ENCODE results near the gene TLE4. TPM values are rescaled to one million over a fixed set of nuclear protein-coding genes. Genes with fewer than 3 reads are reported as not detected.
"Not testable (repeated sequence)": the region's sequence is repeated elsewhere in the genome, so short reads cannot be mapped to it uniquely, and the experiment has no call there.

The TLE4 gene
- total RNA-seq, result 10 to 100 TPM; 50.9 to 73.6 TPM

DNA sequence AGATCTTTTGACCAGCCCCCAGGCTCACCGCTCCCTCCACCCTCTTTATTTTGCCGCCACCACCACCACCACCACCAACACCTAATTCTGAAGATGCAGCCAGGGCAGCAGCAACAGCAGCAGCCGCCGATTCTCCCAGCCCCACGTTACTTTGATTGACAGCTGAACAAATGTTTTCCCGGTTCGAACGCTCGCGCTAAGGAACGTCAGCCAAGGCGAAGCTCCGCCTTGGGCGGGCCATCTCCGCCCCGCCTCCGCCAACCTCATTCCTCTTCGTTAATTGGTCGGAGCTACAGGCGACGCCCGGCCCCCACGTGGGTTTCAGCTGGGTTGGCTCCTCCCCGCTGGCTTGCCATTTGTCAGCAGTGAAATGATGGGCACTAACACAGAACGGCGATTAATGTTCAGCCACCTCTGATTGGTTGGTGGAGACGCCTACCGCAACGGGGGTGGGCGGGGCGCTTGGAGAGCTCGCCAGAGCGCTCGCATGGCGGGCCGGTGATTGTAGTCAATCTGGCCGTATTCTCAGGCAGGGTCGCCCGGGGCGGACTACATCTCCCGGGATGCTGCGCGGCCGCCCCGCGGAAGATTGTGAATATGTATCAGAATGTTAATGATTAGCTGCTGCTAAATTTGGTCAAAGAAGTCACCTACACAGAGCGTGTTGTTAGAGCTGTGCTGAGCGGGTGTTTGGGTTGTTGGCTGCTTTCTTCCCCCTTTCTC, at the start of gene TLE4:
Gene TLE4, plus strand, starts transcription at position 657 of the 723 bp plus-strand sequence. CDS start 826 bp downstream, outside the sequence.
- ATAC-seq (peak; percentile 94 to 95), DNase-seq (ENCODE audit: low spot score) (peak; percentile 100)
- Mint-ChIP-seq H3K4me1 (ENCODE audit: low read depth in 2 of 2) (peaks cover 29 to 35% of the 10 kb centered on the region in 2 donors), H3K36me3 (no peaks in the 10 kb centered on the region), H3K27me3 (peaks cover 0 to under 1% of the 10 kb centered on the region in 2 donors), H3K27ac (no peak within 1 kb of the TSS), H3K9me3 (no peaks in the 10 kb centered on the region), H3K4me3 (no peak within 1 kb of the TSS)

DNA sequence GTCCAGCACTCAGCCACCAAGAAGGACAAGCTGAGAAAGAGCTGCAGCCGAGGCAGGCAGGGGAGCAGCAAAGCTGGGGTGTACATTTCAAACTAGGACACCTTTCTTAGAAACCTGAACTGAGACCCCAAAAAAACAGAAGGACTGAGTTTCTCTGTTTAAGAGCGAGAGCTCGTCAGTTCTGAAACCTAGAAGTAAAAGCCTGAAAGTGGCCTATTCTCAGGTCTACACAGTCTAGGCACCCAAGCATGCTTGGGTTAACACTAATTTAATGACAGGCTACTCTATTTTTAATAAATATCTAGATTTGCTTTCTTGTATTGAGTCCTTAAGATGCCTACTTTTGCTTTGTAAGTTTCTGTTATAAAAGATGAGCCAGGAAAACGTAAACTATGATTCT, 49.0 kb upstream of the TLE4 start:
- Mint-ChIP-seq H3K4me3 (no peak overlapping the region), H3K9me3 (no peaks in the 10 kb centered on the region), H3K27ac (no peak overlapping the region), H3K27me3 (peaks cover 7 to 22% of the 10 kb centered on the region in 2 donors), H3K36me3 (no peaks in the 10 kb centered on the region), H3K4me1 (ENCODE audit: low read depth in 2 of 2) (no peaks in the 10 kb centered on the region)
- DNase-seq (ENCODE audit: low spot score), result no peak
- ATAC-seq, result no peak

DNA sequence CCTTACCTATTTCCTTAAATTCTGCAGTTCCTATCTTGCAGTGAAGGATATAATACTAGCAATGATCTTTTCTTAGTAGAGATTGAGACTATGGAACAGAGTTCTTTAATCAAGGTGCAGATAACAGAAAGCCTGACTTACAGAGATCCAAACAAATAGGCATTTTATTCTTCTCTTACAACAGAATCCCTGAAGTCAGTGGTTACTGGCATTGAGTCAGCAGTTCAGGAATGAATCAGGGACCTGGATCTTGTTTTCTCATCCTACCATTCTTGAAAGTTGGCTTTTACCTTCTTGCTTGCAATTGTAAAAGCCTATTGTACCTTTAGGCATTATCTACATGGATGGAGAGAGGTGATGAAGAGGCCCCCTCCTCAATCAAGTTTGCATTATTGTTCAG, 47.5 kb upstream of the TLE4 start:
- no peak overlapping the region for H3K27ac Mint-ChIP-seq
- H3K4me3 Mint-ChIP-seq, result no peak overlapping the region
- DNase-seq (ENCODE audit: low spot score) (no peak), ATAC-seq (no peak)
- peaks cover 5 to 7% of the 10 kb centered on the region in 2 donors for H3K27me3 Mint-ChIP-seq
- no peaks in the 10 kb centered on the region for H3K4me1 Mint-ChIP-seq (ENCODE audit: low read depth in 2 of 2)
- H3K36me3 Mint-ChIP-seq, result no peaks in the 10 kb centered on the region
- no peaks in the 10 kb centered on the region for H3K9me3 Mint-ChIP-seq

DNA sequence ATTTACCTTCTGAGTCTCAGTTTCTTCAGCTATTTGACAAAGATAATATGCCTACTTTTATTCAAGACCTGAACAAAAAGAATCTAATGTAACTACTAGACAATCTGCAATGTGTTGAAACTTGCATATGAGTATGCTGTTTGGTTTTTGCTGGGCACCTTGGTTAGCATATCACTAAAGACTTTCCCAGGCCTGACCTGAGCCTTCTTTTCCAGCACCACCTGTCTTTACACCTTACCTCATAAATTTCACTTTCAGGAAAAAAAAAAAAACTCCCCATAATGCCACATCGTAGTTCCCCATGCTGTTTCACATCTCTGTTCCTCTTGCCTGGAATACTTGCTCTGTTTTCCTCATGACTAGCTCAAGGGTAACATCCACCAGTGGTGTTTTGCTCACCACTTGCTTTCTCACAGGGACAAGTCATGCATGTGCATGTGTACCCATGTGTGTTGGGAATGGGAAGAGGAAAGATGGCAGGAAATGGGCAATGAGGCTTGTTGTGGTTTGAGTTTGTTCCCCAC, 45.6 kb upstream of the TLE4 start:
- Mint-ChIP-seq H3K9me3 (no peaks in the 10 kb centered on the region), H3K27me3 (peaks cover 5 to 7% of the 10 kb centered on the region in 2 donors), H3K4me3 (no peak overlapping the region), H3K36me3 (no peaks in the 10 kb centered on the region), H3K4me1 (ENCODE audit: low read depth in 2 of 2) (no peaks in the 10 kb centered on the region), H3K27ac (no peak overlapping the region)
- ATAC-seq, result no peak
- DNase-seq (ENCODE audit: low spot score), result no peak

DNA sequence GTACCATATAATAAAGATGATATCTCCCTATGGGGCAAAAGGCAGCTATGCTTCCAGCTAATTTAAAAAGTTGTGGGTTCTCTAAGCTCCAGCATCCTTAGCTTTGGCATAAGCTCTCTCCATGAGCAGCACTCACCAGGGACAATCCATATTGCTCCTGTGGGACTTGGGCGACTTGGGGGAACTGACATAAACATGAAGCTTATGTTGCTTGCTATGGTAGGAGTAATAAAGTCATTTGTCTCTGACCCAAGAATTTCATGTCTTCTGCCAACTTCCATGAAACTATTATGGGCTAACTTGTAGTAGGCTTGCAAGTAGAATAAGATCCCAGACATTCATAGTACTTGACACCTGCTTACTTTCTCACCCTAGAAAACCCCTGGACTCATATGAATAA, 36.2 kb upstream of the TLE4 start:
- no peaks in the 10 kb centered on the region for H3K36me3 Mint-ChIP-seq
- H3K9me3 Mint-ChIP-seq, result no peaks in the 10 kb centered on the region
- no peaks in the 10 kb centered on the region for H3K4me1 Mint-ChIP-seq (ENCODE audit: low read depth in 2 of 2)
- no peak overlapping the region for H3K4me3 Mint-ChIP-seq
- peaks cover 2 to 8% of the 10 kb centered on the region in 2 donors for H3K27me3 Mint-ChIP-seq
- no peak for ATAC-seq
- H3K27ac Mint-ChIP-seq, result no peak overlapping the region
- DNase-seq (ENCODE audit: low spot score), result no peak

DNA sequence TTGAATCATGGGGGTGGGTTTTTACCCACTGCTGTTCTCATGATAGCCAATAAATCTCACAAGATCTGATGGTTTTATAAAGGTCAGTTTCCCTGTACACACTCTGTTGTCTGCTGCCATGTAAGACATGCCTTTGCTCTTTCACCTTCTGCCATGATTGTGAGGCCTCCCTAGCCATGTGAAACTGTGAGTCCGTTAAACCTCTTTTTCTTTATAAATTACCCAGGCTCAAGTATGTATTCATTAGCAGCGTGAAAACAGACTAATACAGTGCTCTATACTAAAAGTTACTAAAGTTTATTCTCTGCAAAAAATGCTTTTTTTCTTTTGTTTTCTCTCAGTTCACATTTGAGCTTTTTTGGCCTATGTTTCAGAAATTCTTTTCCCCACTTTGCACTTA, 33.9 kb upstream of the TLE4 start:
- Mint-ChIP-seq H3K36me3 (no peaks in the 10 kb centered on the region), H3K27me3 (peaks cover 2 to 8% of the 10 kb centered on the region in 2 donors)

DNA sequence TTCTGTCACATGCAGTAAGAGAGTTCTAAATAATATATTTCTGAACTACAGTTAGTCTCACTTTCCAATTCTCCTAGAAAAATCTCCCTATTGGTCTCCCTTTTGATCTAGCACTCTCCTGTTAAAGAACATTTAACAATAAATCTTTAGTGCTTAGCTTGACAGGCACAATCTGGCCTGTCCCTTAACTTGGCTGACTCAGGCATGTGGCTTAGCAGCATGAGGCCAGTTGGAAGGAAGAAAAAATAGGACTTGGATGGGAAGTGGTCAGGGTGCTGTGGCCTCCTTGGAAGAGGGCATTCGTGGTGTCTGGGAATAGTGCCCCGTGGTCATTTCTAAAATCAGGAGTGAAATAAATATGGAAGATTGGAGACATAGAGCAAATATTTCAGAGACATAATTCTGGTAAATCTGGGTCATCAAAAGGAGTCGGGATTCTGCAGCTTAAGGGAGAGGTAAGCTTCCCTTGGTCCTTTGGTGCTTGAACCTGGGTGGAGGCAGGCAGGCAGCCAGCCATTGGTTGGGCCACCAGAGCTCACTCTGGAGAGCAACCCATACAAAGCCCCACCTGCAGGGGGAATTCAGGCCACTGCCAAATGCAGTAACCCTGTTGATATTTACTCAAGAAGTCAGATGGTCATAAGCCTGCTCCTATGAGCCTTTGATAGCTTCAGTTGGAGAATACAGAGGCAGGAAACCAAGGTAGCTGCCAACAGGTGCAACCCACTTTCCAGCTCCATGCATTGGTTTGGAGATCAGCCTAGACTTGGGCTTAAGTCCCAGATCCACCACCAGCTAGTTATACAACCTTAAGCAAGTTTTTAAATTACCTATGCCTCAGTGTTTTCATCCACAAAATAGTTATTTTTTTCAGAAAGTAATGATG, 28.8 kb upstream of the TLE4 start:
- H3K27me3 Mint-ChIP-seq, result peaks cover 7 to 16% of the 10 kb centered on the region in 2 donors
- H3K4me3 Mint-ChIP-seq, result no peak overlapping the region
- ATAC-seq (no peak), DNase-seq (ENCODE audit: low spot score) (no peak)
- no peaks in the 10 kb centered on the region for H3K4me1 Mint-ChIP-seq (ENCODE audit: low read depth in 2 of 2)
- no peaks in the 10 kb centered on the region for H3K9me3 Mint-ChIP-seq
- no peak overlapping the region for H3K27ac Mint-ChIP-seq
- peaks cover 10% of the 10 kb centered on the region for H3K36me3 Mint-ChIP-seq

More for the DNA sequence above, 33.9 kb upstream of the TLE4 start:
- H3K4me1 Mint-ChIP-seq (ENCODE audit: low read depth in 2 of 2), result no peaks in the 10 kb centered on the region
- ATAC-seq (no peak), DNase-seq (ENCODE audit: low spot score) (no peak)
- H3K4me3 Mint-ChIP-seq, result no peak overlapping the region
- no peaks in the 10 kb centered on the region for H3K9me3 Mint-ChIP-seq
- H3K27ac Mint-ChIP-seq, result no peak overlapping the region

DNA sequence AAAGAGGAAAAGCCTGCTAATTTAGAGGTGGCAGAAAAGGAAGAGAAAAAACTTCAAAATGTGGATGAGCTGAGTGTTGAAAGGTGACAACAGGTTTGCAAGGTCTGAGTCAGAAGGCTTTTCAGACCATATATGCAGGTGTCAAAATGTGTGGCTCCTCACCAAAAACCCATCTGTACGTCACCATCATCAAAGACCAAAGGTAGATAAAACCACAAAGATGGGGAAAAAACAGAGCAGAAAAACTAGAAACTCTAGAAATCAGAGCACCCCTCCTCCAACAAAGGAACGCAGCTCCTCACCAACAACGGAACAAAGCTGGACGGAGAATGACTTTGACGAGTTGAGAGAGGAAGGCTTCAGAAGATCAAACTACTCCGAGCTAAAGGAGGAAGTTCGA, 27.4 kb upstream of the TLE4 start:
- DNase-seq (ENCODE audit: low spot score); ATAC-seq; H3K27me3 Mint-ChIP-seq; H3K9me3 Mint-ChIP-seq; H3K27ac Mint-ChIP-seq; H3K4me3 Mint-ChIP-seq; H3K36me3 Mint-ChIP-seq; H3K4me1 Mint-ChIP-seq (ENCODE audit: low read depth in 2 of 2): not testable (repeated sequence)

DNA sequence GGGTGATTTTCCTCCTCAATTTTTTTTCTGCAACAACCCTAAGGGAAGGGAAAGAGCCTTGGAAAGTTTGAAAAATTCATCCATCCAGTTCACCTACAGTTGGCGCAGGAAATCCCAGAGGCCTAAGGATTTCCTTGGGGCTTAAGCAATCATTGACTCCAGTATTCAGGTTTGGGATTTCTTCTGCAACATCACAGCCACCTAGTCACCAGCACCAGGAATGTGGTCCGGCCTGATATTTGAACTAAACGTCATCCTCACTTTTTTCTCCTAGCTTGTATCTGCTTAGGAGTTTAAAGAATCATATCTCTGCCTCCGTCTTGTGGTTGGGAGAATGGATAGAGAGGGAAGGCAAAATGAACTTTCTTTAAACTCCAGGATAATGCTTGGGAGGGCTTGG, 20.2 kb upstream of the TLE4 start:
- H3K9me3 Mint-ChIP-seq, result no peaks in the 10 kb centered on the region
- no peak overlapping the region for H3K4me3 Mint-ChIP-seq
- no peak overlapping the region for H3K27ac Mint-ChIP-seq
- ATAC-seq (no peak), DNase-seq (ENCODE audit: low spot score) (no peak)
- peaks cover under 1% of the 10 kb centered on the region for H3K36me3 Mint-ChIP-seq
- H3K27me3 Mint-ChIP-seq, result no peaks in the 10 kb centered on the region
- no peaks in the 10 kb centered on the region for H3K4me1 Mint-ChIP-seq (ENCODE audit: low read depth in 2 of 2)

DNA sequence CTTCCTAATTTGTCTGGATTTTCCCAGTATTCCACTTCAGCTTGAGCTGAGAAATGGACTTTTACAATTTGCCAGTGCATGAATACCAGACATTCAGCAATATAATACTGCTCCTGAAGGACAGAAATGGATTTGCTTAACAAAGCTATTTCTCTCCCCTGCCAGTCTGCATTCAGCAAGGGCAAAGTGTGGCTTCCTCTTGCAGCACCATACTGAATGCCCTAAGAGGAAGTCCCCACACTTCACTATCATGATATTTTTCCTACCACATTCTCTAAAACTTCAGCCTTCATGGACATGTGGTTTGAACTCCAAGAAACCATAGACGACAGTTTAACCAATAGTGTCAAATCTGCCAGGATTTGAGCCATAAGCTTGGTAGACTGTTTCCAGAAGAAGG, 19.8 kb upstream of the TLE4 start:
- H3K4me3 Mint-ChIP-seq, result no peak overlapping the region
- no peak for ATAC-seq

DNA sequence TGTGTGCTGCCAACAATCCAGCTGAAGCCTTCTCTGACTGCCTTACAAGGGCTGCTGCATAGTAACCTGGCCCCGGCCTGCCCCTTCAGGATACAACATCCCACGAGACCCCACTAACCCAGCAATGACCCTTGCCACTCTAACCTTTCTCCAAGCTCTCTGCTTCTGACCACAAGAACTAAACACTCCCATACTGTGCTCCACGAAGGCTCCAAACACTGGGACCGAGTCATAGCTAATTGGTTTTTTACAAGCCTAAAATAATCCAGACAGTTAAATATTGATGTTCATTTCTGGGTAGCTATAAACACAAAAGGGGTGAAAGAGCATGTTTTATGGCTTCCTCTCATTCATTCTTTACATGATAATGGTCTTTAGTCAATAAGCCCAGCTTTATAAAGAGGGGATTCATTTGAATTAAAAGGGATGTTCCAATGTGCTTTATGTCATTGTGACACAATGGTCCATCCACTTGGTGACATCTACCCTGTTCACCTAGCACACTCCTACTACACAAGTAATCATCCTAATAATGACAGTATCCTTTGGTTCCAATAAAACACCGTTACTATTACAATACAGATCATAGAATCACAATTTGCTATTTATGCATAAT, 16.2 kb upstream of the TLE4 start:
- Mint-ChIP-seq H3K36me3 (no peaks in the 10 kb centered on the region), H3K4me3 (no peak overlapping the region), H3K4me1 (ENCODE audit: low read depth in 2 of 2) (no peaks in the 10 kb centered on the region), H3K9me3 (no peaks in the 10 kb centered on the region), H3K27ac (no peak overlapping the region), H3K27me3 (peaks cover 0 to 2% of the 10 kb centered on the region in 2 donors)
- no peak for DNase-seq (ENCODE audit: low spot score)
- no peak for ATAC-seq

More for the DNA sequence above, 19.8 kb upstream of the TLE4 start:
- no peaks in the 10 kb centered on the region for H3K9me3 Mint-ChIP-seq
- no peaks in the 10 kb centered on the region for H3K36me3 Mint-ChIP-seq
- H3K4me1 Mint-ChIP-seq (ENCODE audit: low read depth in 2 of 2), result no peaks in the 10 kb centered on the region
- no peaks in the 10 kb centered on the region for H3K27me3 Mint-ChIP-seq
- no peak for DNase-seq (ENCODE audit: low spot score)
- no peak overlapping the region for H3K27ac Mint-ChIP-seq

DNA sequence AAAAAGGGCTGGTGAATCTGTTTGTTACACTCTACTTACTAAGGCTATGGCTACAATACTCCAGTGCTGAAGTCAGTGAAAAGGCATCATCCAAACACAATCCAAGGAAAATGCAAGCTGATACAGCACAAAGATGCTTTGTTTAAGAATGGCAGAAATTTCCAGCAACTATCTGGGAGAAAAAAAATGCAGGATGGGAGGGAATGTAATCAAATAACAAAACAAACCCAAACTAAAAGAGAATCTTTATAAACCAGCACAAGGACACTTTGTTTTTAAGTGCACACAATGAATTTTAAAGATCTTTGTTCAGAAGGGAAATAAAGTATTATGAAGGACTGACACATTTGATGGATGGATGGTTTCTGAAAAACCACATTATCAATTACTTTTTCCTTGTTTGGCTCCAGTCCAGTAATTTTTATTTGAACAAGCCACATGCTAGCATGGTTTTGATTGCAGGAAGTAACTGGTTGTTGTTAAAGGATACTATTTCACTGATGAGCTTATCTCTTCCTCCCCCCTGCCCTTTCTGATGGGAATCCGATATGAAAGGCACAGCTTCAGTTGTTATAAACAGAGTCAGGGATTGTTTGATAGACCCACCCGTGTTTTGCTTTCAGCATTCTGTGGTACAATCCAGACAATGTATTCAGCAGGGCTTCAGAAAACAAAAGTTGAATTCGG, 12.1 kb upstream of the TLE4 start:
- Mint-ChIP-seq H3K27me3 (peaks cover 0 to 7% of the 10 kb centered on the region in 2 donors), H3K36me3 (no peaks in the 10 kb centered on the region), H3K27ac (no peak overlapping the region), H3K4me3 (no peak overlapping the region), H3K9me3 (no peaks in the 10 kb centered on the region), H3K4me1 (ENCODE audit: low read depth in 2 of 2) (no peaks in the 10 kb centered on the region)
- DNase-seq (ENCODE audit: low spot score) (no peak), ATAC-seq (no peak)

DNA sequence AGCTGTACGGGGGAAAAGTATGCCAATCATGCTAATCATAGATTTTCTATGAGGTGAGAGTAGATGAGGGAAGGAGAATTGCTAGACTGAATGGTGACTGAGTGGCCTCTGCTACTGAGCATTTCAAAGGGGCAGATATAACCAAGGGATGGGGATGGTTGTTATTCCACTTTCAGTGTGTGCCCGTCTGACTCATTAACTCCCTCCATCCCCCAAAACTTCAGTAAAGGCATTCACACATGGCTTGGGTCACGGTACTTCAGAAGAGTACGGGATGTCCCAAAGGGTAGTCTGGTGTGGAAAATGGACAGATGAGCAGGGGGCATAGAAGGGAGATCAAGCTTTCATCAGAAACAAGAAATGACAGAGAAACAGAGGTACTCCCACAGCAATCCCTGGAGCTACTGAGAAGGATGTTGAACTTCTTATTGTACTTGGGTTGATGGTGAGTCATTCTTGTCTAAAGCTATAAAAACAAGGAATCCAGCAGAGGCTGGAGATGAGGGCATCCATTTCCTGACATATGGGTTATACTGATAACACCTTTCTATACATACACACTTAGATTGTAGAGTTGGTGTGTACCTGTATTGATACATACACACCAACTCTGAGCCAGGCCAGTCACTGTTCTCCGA, 8.9 kb upstream of the TLE4 start:
- H3K36me3 Mint-ChIP-seq, result no peaks in the 10 kb centered on the region
- no peak overlapping the region for H3K4me3 Mint-ChIP-seq
- peaks cover 0 to 11% of the 10 kb centered on the region in 2 donors for H3K27me3 Mint-ChIP-seq
- H3K9me3 Mint-ChIP-seq, result no peaks in the 10 kb centered on the region
- no peak for DNase-seq (ENCODE audit: low spot score)
- no peaks in the 10 kb centered on the region for H3K4me1 Mint-ChIP-seq (ENCODE audit: low read depth in 2 of 2)
- H3K27ac Mint-ChIP-seq, result no peak overlapping the region
- no peak for ATAC-seq
